ENCODE results near the gene RAB29. TPM values are rescaled to one million over a fixed set of nuclear protein-coding genes. Genes with fewer than 3 reads are reported as not detected.

The RAB29 gene
- total and polyA plus RNA-seq, 8 donors = 4.7 to 38.4 (median 11.5) TPM

- DNase-seq = peak; percentile 36 to 43
- 38 to 70% (median 47%) methylated on average over 6 to 7 of the region's 7 CpGs for WGBS, 5 donors
- Histone ChIP-seq H3K27ac (peak overlapping the region; percentile 73 to 78 (median 74)), H3K4me3 (no peak overlapping the region), H3K4me1 (peaks cover 29 to 67% (median 39%) of the 10 kb centered on the region in 4 donors), H3K27me3 (no peaks in the 10 kb centered on the region), H3K9me3 (no peaks in the 10 kb centered on the region), H3K36me3 (peaks cover 53 to 55% (median 54%) of the 10 kb centered on the region in 4 donors)
- intact Hi-C loops (cut with DNase I; ENCODE audit: low total_unique reads) = no loop called here
- TF ChIP-seq CTCF (IDR thresholded peaks at IDR 0.05) (no peak), POLR2AphosphoS5 (IDR thresholded peaks at IDR 0.05) (no peak), POLR2A (IDR thresholded peaks at IDR 0.05) (no peak), EP300 (IDR thresholded peaks at IDR 0.05) (no peak)
Observed at GRCh38 chr1:205800427-205800826, 25.1 kb upstream of the RAB29 start.

GRCh38 chr1:205798577-205798976 is 23.3 kb upstream of the RAB29 start:
- WGBS, 5 donors = 39 to 63% (median 54%) methylated on average over 5 of the region's 5 CpGs
- no peak for TF ChIP-seq POLR2AphosphoS5 (IDR thresholded peaks at IDR 0.05)
- no peak for TF ChIP-seq EP300 (IDR thresholded peaks at IDR 0.05)
- no peak for TF ChIP-seq POLR2A (IDR thresholded peaks at IDR 0.05)
- TF ChIP-seq CTCF (IDR thresholded peaks at IDR 0.05) = no peak
- no peaks in the 10 kb centered on the region for H3K27me3 ChIP-seq
- H3K4me3 ChIP-seq = no peak overlapping the region
- peak in 1 of 2 donors; percentile 30 for DNase-seq
- H3K9me3 ChIP-seq = no peaks in the 10 kb centered on the region
- no peak overlapping the region for H3K27ac ChIP-seq
- intact Hi-C loops (cut with DNase I; ENCODE audit: low total_unique reads) = loop anchor here (10.0 kb wide), 2 partner anchors 116 to 176 kb away; no protein-coding TSS in a partner anchor
- peaks cover 71 to 73% (median 72%) of the 10 kb centered on the region in 4 donors for H3K36me3 ChIP-seq
- H3K4me1 ChIP-seq = peaks cover 23 to 49% (median 29%) of the 10 kb centered on the region in 4 donors

- Histone ChIP-seq H3K36me3 (peaks cover 74 to 87% (median 86%) of the 10 kb centered on the region in 4 donors), H3K27ac (no peak overlapping the region), H3K9me3 (no peaks in the 10 kb centered on the region), H3K4me1 (peaks cover 21 to 38% (median 27%) of the 10 kb centered on the region in 4 donors), H3K4me3 (no peak overlapping the region), H3K27me3 (no peaks in the 10 kb centered on the region)
- intact Hi-C loops (cut with DNase I; ENCODE audit: low total_unique reads) = loop anchor here (10.0 kb wide), 2 partner anchors 118 to 178 kb away; no protein-coding TSS in a partner anchor
- no peak for DNase-seq
- TF ChIP-seq EP300 (IDR thresholded peaks at IDR 0.05) = no peak
- no peak for TF ChIP-seq POLR2A (IDR thresholded peaks at IDR 0.05)
- TF ChIP-seq CTCF (IDR thresholded peaks at IDR 0.05) = no peak
- no peak for TF ChIP-seq POLR2AphosphoS5 (IDR thresholded peaks at IDR 0.05)
- 89 to 100% (median 92%) methylated on average over 1 to 2 of the region's 2 CpGs for WGBS, 5 donors
Observed at GRCh38 chr1:205797168-205797567, 21.9 kb upstream of the RAB29 start.

- Histone ChIP-seq H3K4me3 (no peak overlapping the region), H3K27ac (no peak overlapping the region), H3K9me3 (no peaks in the 10 kb centered on the region), H3K36me3 (peaks cover 61 to 100% (median 97%) of the 10 kb centered on the region in 4 donors), H3K27me3 (no peaks in the 10 kb centered on the region), H3K4me1 (peaks cover 0 to 10% (median 3%) of the 10 kb centered on the region in 4 donors)
- intact Hi-C loops (cut with DNase I; ENCODE audit: low total_unique reads) = loop anchor here (10.0 kb wide), 2 partner anchors 121 to 181 kb away; no protein-coding TSS in a partner anchor
- DNase-seq = no peak
- 66 to 74% (median 70%) methylated on average over 5 of the region's 5 CpGs for WGBS, 5 donors
- TF ChIP-seq EP300 (IDR thresholded peaks at IDR 0.05) (no peak), POLR2AphosphoS5 (IDR thresholded peaks at IDR 0.05) (no peak), POLR2A (IDR thresholded peaks at IDR 0.05) (no peak), CTCF (IDR thresholded peaks at IDR 0.05) (no peak)
Observed at GRCh38 chr1:205794011-205794730, 18.9 kb upstream of the RAB29 start.

Data from stomach (tissue), 9 donors.